Peyer's patch (tissue), 4 donors: ENCODE results near the gene F12.

ENCODE experiments used
- POLR2A ChIP-seq, 2 donors: fragments of 450-650 bp; IDR thresholded peaks; one replicate each; pipeline ENCODE4 v1.5.1; 2017; ENCODE audit warnings: antibody characterized with exemption in 2 of 2, mild to moderate bottlenecking in 2 of 2, moderate library complexity in 2 of 2
- TF ChIP-seq, protein P1 (sequence below), 6 experiments: fragments of 450-650 bp in 4 of 6; fragments of 200-600 bp in 2 of 6; sonication (generic) in 1 of 6; IDR thresholded peaks; one replicate each; pipeline ENCODE4 v1.5.1; 2017 to 2019; ENCODE audit warnings: antibody characterized with exemption in 6 of 6, mild to moderate bottlenecking in 3 of 6, moderate library complexity in 1 of 6

DNA sequence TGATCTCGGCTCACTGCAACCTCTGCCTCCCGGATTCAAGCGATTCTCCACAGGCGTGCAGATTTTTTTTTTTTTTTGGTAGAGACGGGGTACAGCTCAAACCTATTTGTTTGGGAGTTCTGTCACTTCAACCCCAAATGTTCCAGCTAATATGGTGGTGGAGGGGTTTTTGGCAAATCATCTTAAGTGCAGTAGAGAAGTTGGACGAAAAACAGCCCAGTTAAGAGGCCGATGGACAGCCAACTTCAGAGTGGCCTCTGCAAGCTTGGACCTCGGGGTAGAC is 36.5 kb upstream of the F12 start:
- no peak for TF ChIP-seq POLR2A (IDR thresholded peaks at IDR 0.05)
- TF ChIP-seq, protein P1, sequence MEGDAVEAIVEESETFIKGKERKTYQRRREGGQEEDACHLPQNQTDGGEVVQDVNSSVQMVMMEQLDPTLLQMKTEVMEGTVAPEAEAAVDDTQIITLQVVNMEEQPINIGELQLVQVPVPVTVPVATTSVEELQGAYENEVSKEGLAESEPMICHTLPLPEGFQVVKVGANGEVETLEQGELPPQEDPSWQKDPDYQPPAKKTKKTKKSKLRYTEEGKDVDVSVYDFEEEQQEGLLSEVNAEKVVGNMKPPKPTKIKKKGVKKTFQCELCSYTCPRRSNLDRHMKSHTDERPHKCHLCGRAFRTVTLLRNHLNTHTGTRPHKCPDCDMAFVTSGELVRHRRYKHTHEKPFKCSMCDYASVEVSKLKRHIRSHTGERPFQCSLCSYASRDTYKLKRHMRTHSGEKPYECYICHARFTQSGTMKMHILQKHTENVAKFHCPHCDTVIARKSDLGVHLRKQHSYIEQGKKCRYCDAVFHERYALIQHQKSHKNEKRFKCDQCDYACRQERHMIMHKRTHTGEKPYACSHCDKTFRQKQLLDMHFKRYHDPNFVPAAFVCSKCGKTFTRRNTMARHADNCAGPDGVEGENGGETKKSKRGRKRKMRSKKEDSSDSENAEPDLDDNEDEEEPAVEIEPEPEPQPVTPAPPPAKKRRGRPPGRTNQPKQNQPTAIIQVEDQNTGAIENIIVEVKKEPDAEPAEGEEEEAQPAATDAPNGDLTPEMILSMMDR (IDR thresholded peaks at IDR 0.05): no peak
